H1 (cell line): ENCODE measurements around the gene INPP5F. TPM values are rescaled to one million over a fixed set of nuclear protein-coding genes. Genes with fewer than 3 reads are reported as not detected.

Experiments
- CEBPB ChIP-seq: IDR thresholded peaks from 2 replicates; pipeline ENCODE4 v1.6.1; 2012; ENCODE audit warnings: low read depth, low read length
- CTBP2 ChIP-seq: IDR thresholded peaks from 2 replicates; pipeline ENCODE4 v1.7.0; 2011; ENCODE audit warnings: borderline replicate concordance, mild to moderate bottlenecking, moderate library complexity, mixed read lengths, low read length; ENCODE audit not compliant: insufficient read depth, insufficient read length
- EGR1 ChIP-seq: IDR thresholded peaks from 2 replicates; pipeline ENCODE4 v1.6.1; 2011; ENCODE audit warnings: low read depth, low read length, borderline replicate concordance
- JUN ChIP-seq: IDR thresholded peaks from 2 replicates; pipeline ENCODE4 v1.6.1; 2011; ENCODE audit warnings: low read depth, mild to moderate bottlenecking, improper control_type of control experiment, low read length
- RFX5 ChIP-seq: IDR thresholded peaks from 2 replicates; pipeline ENCODE4 v1.6.1; 2011; ENCODE audit warnings: low read depth, low read length, improper control_type of control experiment, borderline replicate concordance
- SP1 ChIP-seq: IDR thresholded peaks from 2 replicates; pipeline ENCODE4 v1.6.1; 2011; ENCODE audit warnings: low read depth, low read length
- SP2 ChIP-seq: IDR thresholded peaks from 2 replicates; pipeline ENCODE4 v1.6.1; 2012; ENCODE audit warnings: mild to moderate bottlenecking, low read length, inconsistent platforms
- TBP ChIP-seq: IDR thresholded peaks from 2 replicates; pipeline ENCODE4 v1.6.1; 2011; ENCODE audit warnings: low read depth, low read length, improper control_type of control experiment
- polyA plus RNA-seq, 7 experiments: library from polyadenylated mRNA; depleted of rRNA in 3 of 7; stranded (reverse) in 5 of 7; unstranded in 2 of 7; fragments of >200 nt in 5 of 7; fragments of 200-250 nt in 2 of 7; gene quantifications; 1 replicate in 5 of 7; 2 replicates in 1 of 7; 4 replicates in 1 of 7; pipeline versions ENCODE4 v1.2.1 to v1.2.3, GENCODE V29; 2011 to 2013; ENCODE audit warnings: missing spikeins in 2 of 7, mixed read lengths in 2 of 7
- total RNA-seq: library from RNA; stranded (reverse); fragmentation: NEBNext Ultra II Directional; extraction: Animal tissue kit (Norgen Biotek cat#: 25700); gene quantifications from 2 replicates; pipeline ENCODE4 v1.2.1, GENCODE V29; 2021
- TF ChIP-seq, protein P1 (sequence below): IDR thresholded peaks from 2 replicates; pipeline ENCODE4 v1.6.1; 2011; ENCODE audit warnings: low read length, improper control_type of control experiment

The INPP5F gene
- total and polyA plus RNA-seq, 2 of the 8 experiments (the other 6 are each of a cell fraction or from before 2014, with no cell fraction given), result 50.1 to 101 TPM

DNA sequence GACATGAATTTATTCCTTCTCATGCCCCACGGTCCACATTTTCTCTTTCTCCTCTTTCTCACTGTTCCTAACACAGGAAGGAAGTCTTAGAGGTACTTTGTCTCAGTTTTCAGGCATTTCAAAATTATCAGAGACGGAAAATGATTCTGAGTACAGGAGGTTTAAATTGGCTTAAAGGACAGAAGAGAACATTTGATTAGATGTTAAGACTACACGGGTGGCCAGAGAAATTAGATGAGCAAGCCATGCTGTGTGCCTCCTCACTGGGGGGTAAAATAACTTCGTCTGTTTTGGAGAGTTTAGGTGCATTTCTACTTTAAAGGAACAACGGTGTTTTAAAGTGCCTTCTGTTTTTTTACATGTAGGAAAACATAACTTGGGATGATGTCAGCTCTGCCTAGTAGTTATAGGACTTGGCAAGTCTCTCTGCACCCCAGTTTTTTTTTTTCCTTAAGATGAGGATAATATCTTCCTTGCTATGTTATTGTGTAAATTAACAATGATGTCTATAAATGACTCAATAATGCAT is 79.9 kb downstream of the INPP5F start (continued):
- no peak for TF ChIP-seq TBP
- no peak for TF ChIP-seq JUN
- TF ChIP-seq EGR1, result no peak
- TF ChIP-seq RFX5, result no peak
- no peak for TF ChIP-seq SP2
- no peak for TF ChIP-seq SP1
- no peak for TF ChIP-seq CEBPB
- TF ChIP-seq CTBP2, result no peak
- TF ChIP-seq, protein P1, sequence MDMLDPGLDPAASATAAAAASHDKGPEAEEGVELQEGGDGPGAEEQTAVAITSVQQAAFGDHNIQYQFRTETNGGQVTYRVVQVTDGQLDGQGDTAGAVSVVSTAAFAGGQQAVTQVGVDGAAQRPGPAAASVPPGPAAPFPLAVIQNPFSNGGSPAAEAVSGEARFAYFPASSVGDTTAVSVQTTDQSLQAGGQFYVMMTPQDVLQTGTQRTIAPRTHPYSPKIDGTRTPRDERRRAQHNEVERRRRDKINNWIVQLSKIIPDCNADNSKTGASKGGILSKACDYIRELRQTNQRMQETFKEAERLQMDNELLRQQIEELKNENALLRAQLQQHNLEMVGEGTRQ, result no peak
- TF ChIP-seq, all 59 proteins: peak for 0
